Measurements from ENCODE around the gene PAM16. TPM values are rescaled to one million over a fixed set of nuclear protein-coding genes. Genes with fewer than 3 reads are reported as not detected.

The PAM16 gene
- total and polyA plus RNA-seq, 9 of the 15 experiments (the other 6 are each of a cell fraction or from before 2014, with no cell fraction given) = 38.7 to 273 (median 79.3) TPM

- 0 out of 2 replicates have a peak, but pooled peaks have one; percentile 30 for TF ChIP-seq CREB3L1 (IDR thresholded peaks at IDR 0.05; ENCODE audit: borderline replicate concordance, low read depth)
- TF ChIP-seq ZBTB1 (CRISPR knock-in tag; IDR thresholded peaks at IDR 0.05; ENCODE audit: borderline replicate concordance, low read depth) = 0 out of 2 replicates have a peak, but pooled peaks have one; percentile 38
- TF ChIP-seq REST (IDR thresholded peaks at IDR 0.05; ENCODE audit: borderline replicate concordance) = peak; percentile 49; the same call in 1 of the 2 replicates
- TF ChIP-seq REST (CRISPR knock-in tag; IDR thresholded peaks at IDR 0.05; ENCODE audit: low read depth) = no peak
- TF ChIP-seq GATAD2B (IDR thresholded peaks at IDR 0.05; ENCODE audit: borderline replicate concordance) = 0 out of 2 replicates have a peak, but pooled peaks have one; percentile 12
- TF ChIP-seq KLF1 (tag; IDR thresholded peaks at IDR 0.05) = peak; percentile 48; the same call in 1 of the 2 replicates
- 0 out of 2 replicates have a peak, but pooled peaks have one; percentile 27 for TF ChIP-seq SMAD4 (CRISPR knock-in tag; conservative IDR thresholded peaks at IDR 0.05)
- TF ChIP-seq NFIC (IDR thresholded peaks at IDR 0.05) = peak; percentile 15; the same call in 1 of the 2 replicates
- peak; percentile 97 for TF ChIP-seq CHD4 (IDR thresholded peaks at IDR 0.05; ENCODE audit: insufficient read depth, insufficient replicate concordance, low read depth, low read length, poor library complexity, severe bottlenecking)
- no peak for TF ChIP-seq NFYB (IDR thresholded peaks at IDR 0.05; ENCODE audit: extremely low read depth, insufficient read length)
- TF ChIP-seq SNAPC5 (CRISPR knock-in tag; IDR thresholded peaks at IDR 0.05) = no peak
- no peak for TF ChIP-seq JUN (IDR thresholded peaks at IDR 0.05; ENCODE audit: borderline replicate concordance, low read depth, low read length)
- TF ChIP-seq JUN (CRISPR knock-in tag; IDR thresholded peaks at IDR 0.05; ENCODE audit: borderline replicate concordance) = no peak
- TF ChIP-seq FOXA3 (CRISPR knock-in tag; conservative IDR thresholded peaks at IDR 0.05 in 1 of 2, IDR thresholded peaks at IDR 0.05 in 1 of 2) = peak in 1 of 2 experiments; percentile 39; a peak in 1 of 4 replicates
These were observed 37.3 kb downstream of the PAM16 start (continued) for GRCh38 chr16:4313563-4314531.

Measured in K562 (cell line).